HFFc6 (cell line): ENCODE data around the gene IGFBP5. TPM values are rescaled to one million over a fixed set of nuclear protein-coding genes. Genes with fewer than 3 reads are reported as not detected.

Source experiments
- DNase-seq: peaks from one replicate; pipeline ENCODE4 v3.0.0-alpha.2; 2018
- H3K27ac Mint-ChIP-seq: 2 replicates; pipeline ENCODE4 v1.8.0; 2020; ENCODE audit warnings: mild to moderate bottlenecking, mixed read lengths
- H3K27me3 Mint-ChIP-seq: 2 replicates; pipeline ENCODE4 v1.8.0; 2021; ENCODE audit warnings: mild to moderate bottlenecking, moderate library complexity, mixed read lengths; ENCODE audit not compliant: insufficient read depth
- H3K36me3 Mint-ChIP-seq: 2 replicates; pipeline ENCODE4 v1.8.0; 2021; ENCODE audit warnings: low read depth, mixed read lengths
- H3K4me1 Mint-ChIP-seq: 2 replicates; pipeline ENCODE4 v1.8.0; 2020; ENCODE audit warnings: low read depth, mixed read lengths
- H3K4me3 Mint-ChIP-seq: 2 replicates; pipeline ENCODE4 v1.8.0; 2020; ENCODE audit warnings: mild to moderate bottlenecking, moderate library complexity, mixed read lengths
- H3K9me3 Mint-ChIP-seq: 2 replicates; pipeline ENCODE4 v1.8.0; 2020; ENCODE audit warnings: mild to moderate bottlenecking, mixed read lengths
- total RNA-seq, 6 experiments: library from RNA; stranded (reverse); fragmentation: NEBNext Ultra II Directional; extraction: Animal tissue kit (Norgen Biotek cat#: 25700); gene quantifications; 2 replicates in 1 of 6; 3 replicates in 5 of 6; pipeline ENCODE4 v1.2.3, GENCODE V29; 2021
- TF ChIP-seq, protein P1 (sequence below): fragments of 200-600 bp; sonication (generic); IDR thresholded peaks from 2 replicates; pipeline ENCODE4 v1.5.0; 2021; ENCODE audit warnings: antibody characterized with exemption, mild to moderate bottlenecking

Gene IGFBP5
- total RNA-seq, 6 experiments from 2014 or later = 63.2 to 125 (median 68.6) TPM

DNA sequence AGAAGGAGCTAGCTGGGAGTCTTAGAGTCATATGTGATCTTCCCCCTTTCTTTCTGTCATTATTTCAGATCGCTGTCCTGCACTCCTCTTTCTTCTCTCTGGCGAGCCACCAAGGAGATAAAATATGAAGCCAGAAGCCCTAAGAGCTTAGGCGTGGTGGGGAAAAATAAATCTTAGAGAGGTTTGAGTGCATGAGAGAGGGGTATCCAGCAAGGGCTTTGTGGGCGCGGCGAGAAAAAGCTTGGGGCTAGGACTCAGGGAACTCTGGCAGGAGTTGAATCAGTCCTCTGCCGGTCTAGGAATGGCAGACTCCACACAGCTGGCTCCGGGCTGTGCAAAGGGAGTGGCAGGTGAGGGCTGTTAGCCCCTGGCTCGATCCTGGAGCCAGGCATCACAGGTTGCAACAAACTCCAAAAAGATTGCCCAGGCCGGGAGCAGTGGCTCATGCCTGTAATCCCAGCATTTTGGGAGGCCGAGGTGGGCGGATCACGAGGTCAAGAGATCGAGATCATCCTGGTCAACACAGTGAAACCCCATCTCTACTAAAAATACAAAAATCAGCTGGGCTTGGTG lies 20.1 kb upstream of the IGFBP5 start:
- Mint-ChIP-seq H3K36me3 (no peaks in the 10 kb centered on the region), H3K27me3 (peaks cover 27% of the 10 kb centered on the region), H3K9me3 (no peaks in the 10 kb centered on the region), H3K4me1 (peaks cover 25% of the 10 kb centered on the region), H3K27ac (no peak overlapping the region), H3K4me3 (no peak overlapping the region)
- DNase-seq = no peak
- TF ChIP-seq, protein P1, sequence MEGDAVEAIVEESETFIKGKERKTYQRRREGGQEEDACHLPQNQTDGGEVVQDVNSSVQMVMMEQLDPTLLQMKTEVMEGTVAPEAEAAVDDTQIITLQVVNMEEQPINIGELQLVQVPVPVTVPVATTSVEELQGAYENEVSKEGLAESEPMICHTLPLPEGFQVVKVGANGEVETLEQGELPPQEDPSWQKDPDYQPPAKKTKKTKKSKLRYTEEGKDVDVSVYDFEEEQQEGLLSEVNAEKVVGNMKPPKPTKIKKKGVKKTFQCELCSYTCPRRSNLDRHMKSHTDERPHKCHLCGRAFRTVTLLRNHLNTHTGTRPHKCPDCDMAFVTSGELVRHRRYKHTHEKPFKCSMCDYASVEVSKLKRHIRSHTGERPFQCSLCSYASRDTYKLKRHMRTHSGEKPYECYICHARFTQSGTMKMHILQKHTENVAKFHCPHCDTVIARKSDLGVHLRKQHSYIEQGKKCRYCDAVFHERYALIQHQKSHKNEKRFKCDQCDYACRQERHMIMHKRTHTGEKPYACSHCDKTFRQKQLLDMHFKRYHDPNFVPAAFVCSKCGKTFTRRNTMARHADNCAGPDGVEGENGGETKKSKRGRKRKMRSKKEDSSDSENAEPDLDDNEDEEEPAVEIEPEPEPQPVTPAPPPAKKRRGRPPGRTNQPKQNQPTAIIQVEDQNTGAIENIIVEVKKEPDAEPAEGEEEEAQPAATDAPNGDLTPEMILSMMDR = no peak

DNA sequence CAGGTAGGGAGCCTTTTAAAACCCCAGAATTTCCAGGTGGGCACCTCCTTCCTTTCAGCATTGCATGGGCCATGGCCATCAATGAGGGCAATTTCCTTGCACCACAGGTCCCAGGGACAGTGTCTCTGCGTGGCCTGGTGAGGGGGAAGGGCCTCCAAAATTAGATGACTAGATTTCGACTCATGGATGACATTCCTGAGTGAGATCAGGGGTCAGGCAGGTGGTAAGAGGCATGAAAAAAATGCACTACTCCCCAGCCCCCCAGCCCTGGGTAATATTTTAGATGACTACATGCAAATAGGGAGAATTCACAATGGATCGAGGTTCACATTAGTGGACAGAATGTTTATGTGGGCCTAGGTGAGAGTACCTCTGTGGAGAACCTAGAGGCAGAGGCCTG lies 19.0 kb upstream of the IGFBP5 start:
- Mint-ChIP-seq H3K4me1 (peaks cover 25% of the 10 kb centered on the region), H3K4me3 (peak overlapping the region; percentile 43; the same call in 1 of the 2 replicates), H3K27ac (peak overlapping the region; percentile 93), H3K9me3 (no peaks in the 10 kb centered on the region; the same call in 1 of the 2 replicates), H3K27me3 (peaks cover 22% of the 10 kb centered on the region), H3K36me3 (no peaks in the 10 kb centered on the region)
- peak; percentile 42 for DNase-seq
- TF ChIP-seq, protein P1 = no peak

DNA sequence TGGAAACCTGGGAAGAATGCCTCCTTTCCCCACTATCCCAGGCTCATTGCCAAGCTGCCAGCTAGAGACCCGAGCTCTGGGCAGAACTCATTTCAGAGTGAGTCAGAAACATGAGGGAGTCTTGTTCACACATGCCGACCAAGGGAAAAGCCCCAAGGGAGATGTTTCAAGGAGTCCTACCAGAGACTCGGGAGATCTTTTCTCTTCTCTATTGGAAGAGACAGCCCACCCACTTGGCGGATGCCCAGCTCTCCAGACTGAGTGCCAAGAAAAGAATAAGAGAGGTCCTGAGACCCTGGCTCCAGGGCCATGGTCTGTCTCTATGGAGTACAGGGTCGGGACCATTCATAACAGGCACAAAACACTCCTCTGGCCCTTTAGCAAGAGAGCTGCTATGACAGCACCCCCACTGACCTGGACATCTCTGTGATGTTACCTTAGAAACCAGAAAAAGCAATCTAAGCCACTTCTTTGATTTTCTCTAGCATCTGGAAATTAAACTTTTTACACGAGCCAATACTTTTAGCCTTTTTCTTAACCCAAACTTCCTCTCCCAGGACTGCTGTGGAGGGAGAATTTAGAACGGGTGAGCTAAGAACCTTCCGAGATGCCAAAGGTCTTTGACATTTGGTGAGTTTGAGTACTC lies 18.5 kb upstream of the IGFBP5 start:
- Mint-ChIP-seq H3K27ac (peak overlapping the region; percentile 93), H3K4me3 (peak overlapping the region; percentile 43)
- TF ChIP-seq, protein P1 = no peak

DNA sequence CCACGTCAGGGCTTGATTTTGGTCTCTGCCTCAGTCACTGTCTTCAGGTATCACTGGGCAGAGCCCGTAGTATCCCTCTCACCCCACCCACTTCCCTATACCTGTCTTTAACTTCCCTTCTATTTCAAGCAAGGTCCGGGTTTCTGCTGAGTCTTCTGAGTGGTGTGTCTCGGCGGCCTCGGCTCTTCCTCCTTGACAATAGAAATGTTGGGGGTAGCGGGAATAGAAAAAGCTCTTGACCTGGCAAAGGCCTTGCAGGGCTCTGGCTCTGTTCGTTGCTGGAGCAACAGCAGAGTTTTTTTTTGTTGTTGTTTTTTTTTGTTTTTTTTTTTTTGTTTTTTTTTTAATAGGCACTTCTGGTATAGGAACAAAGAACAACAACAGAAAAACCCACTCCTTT lies 16.0 kb upstream of the IGFBP5 start:
- no peak overlapping the region for H3K4me3 Mint-ChIP-seq
- no peak for DNase-seq
- TF ChIP-seq, protein P1 = no peak
- peaks cover 6% of the 10 kb centered on the region for H3K27me3 Mint-ChIP-seq
- H3K36me3 Mint-ChIP-seq = no peaks in the 10 kb centered on the region
- peaks cover 25% of the 10 kb centered on the region for H3K4me1 Mint-ChIP-seq
- H3K27ac Mint-ChIP-seq = no peak overlapping the region
- no peaks in the 10 kb centered on the region; the same call in 1 of the 2 replicates for H3K9me3 Mint-ChIP-seq

More for the DNA sequence above, 18.5 kb upstream of the IGFBP5 start:
- Mint-ChIP-seq H3K4me1 (peaks cover 25% of the 10 kb centered on the region), H3K36me3 (no peaks in the 10 kb centered on the region), H3K27me3 (peaks cover 18% of the 10 kb centered on the region), H3K9me3 (no peaks in the 10 kb centered on the region; the same call in 1 of the 2 replicates)
- peak; percentile 87 for DNase-seq

DNA sequence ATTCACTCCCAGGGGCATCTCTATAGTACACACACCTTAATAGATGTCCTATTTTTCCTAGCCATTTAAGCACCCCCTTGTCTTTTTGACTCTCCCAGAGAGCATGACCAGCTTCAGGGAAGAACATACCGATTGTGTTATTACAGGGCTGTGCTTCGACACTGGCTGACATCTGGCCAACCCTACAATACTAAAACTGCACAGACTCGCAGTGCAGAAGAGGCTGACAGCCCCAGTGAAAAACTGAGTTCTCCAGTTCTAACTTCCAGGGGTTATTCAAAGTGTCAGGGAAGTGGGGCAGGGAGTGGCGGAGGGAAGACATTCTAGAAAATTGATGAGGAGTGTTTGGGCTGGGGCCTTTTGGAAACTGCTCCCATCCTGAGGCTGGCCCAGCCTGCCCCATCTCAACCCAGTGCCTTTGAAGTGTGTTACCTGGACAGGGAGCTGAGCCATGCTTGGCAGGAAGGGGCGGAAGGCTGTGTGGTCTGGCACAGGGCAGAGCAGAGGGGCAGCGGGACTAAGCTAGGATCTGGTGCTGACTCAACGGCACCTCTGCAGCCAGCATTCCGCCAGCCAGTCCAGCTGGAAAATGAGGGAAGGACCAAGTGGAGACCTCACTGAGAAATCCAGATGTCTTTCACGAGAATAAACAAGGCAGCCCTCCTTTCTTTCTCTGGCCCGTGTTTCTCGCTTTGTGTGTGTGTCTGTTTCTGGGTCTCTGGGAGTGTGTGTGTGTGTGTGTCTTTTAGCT lies 15.4 kb upstream of the IGFBP5 start:
- H3K4me1 Mint-ChIP-seq = peaks cover 25% of the 10 kb centered on the region
- peaks cover 6% of the 10 kb centered on the region for H3K27me3 Mint-ChIP-seq
- H3K27ac Mint-ChIP-seq = no peak overlapping the region
- H3K36me3 Mint-ChIP-seq = no peaks in the 10 kb centered on the region
- no peak overlapping the region for H3K4me3 Mint-ChIP-seq
- no peaks in the 10 kb centered on the region; the same call in 1 of the 2 replicates for H3K9me3 Mint-ChIP-seq
- TF ChIP-seq, protein P1 = no peak
- no peak for DNase-seq
